Measurements from ENCODE around the gene PARVA. TPM values are rescaled to one million over a fixed set of nuclear protein-coding genes. Genes with fewer than 3 reads are reported as not detected.

Gene PARVA
- total RNA-seq, 1 donor from 2014 or later = 53.3 TPM

DNA sequence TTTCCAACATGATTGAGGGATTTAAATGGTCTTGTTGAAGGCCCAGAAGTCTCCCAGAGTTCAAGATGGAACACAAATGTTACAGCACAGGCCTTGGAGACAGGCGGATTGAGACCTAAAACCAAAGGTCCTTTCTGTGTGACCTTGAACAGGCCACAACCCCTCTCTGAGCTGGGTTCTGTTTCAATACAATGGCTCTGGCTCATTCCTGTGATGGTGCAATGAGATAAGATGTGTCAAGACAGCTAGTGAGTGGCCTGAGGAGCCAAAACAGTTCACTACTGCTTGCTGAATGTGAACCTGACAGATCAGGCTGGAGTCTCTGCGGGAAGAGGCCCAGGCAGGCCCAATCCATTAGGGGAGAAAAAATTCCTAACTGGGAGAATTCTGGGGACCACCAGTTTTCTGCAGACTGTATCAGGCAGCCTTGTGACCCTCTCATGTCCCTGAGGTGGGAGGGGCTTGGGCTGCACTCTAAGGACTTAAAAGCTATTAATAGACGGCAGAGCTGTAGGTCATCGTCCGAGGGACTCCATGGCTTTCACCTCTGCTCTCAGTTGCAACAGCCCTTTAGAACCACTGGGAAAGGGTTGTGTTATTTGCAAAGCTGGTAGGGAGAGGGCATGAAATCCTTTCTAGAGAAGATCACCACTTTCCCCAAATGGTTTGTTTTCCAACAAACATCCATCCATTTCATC lies 170.7 kb downstream of the PARVA start:
- Mint-ChIP-seq H3K36me3 (ENCODE audit: low read depth, unreplicated experiment) (no peaks in the 10 kb centered on the region), H3K4me1 (ENCODE audit: unreplicated experiment) (peaks cover 7% of the 10 kb centered on the region), H3K4me3 (ENCODE audit: unreplicated experiment) (no peak overlapping the region), H3K27ac (ENCODE audit: unreplicated experiment) (no peak overlapping the region), H3K27me3 (ENCODE audit: unreplicated experiment) (peaks cover 1% of the 10 kb centered on the region), H3K9me3 (ENCODE audit: unreplicated experiment) (no peaks in the 10 kb centered on the region)
- no peak for DNase-seq (ENCODE audit: low spot score)
- TF ChIP-seq, protein P1, sequence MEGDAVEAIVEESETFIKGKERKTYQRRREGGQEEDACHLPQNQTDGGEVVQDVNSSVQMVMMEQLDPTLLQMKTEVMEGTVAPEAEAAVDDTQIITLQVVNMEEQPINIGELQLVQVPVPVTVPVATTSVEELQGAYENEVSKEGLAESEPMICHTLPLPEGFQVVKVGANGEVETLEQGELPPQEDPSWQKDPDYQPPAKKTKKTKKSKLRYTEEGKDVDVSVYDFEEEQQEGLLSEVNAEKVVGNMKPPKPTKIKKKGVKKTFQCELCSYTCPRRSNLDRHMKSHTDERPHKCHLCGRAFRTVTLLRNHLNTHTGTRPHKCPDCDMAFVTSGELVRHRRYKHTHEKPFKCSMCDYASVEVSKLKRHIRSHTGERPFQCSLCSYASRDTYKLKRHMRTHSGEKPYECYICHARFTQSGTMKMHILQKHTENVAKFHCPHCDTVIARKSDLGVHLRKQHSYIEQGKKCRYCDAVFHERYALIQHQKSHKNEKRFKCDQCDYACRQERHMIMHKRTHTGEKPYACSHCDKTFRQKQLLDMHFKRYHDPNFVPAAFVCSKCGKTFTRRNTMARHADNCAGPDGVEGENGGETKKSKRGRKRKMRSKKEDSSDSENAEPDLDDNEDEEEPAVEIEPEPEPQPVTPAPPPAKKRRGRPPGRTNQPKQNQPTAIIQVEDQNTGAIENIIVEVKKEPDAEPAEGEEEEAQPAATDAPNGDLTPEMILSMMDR (IDR thresholded peaks at IDR 0.05; ENCODE audit: unreplicated experiment) = no peak

DNA sequence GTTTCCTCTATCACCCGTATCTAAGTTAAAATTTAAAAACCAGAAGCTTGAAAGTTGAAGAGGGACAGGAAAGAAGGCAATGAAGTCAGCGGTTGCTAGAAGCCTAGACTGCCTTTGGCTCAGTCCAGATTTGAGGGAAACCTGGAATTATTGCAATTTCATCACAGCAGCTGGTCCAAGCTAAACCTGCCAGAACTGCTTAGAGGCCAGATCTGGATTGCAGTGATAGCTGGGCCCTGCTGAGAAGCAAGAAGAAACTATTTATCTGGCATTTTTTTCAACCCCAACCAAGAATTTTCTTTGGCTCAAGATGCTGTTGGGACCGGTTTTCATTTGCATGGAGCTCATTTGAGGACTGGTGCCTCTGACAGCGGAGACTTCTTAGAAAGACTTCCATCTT lies 175.3 kb downstream of the PARVA start:
- H3K27me3 Mint-ChIP-seq (ENCODE audit: unreplicated experiment) = no peaks in the 10 kb centered on the region
- no peak overlapping the region for H3K4me3 Mint-ChIP-seq (ENCODE audit: unreplicated experiment)
- H3K36me3 Mint-ChIP-seq (ENCODE audit: low read depth, unreplicated experiment) = no peaks in the 10 kb centered on the region
- DNase-seq (ENCODE audit: low spot score) = no peak
- H3K9me3 Mint-ChIP-seq (ENCODE audit: unreplicated experiment) = no peaks in the 10 kb centered on the region
- no peak overlapping the region for H3K27ac Mint-ChIP-seq (ENCODE audit: unreplicated experiment)
- no peaks in the 10 kb centered on the region for H3K4me1 Mint-ChIP-seq (ENCODE audit: unreplicated experiment)
- TF ChIP-seq, protein P1 (IDR thresholded peaks at IDR 0.05; ENCODE audit: unreplicated experiment) = no peak

DNA sequence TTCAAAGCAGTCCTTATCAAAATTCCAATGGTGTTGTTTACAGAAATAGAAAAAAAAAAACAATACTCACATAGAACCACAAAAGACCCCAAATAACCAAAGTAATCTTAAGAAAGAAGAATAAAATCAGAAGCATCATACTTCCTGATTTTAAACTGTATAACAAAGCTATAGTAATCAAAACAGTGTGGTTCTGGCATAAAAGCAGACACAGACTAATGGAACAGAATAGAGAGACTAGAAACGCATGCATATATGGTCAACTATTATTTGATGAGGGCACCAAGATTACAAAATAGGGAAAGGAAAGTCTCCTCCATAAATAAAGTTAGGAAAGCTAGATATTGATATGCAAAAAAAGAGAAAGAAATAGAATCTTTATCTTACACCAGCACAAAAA lies 176.8 kb downstream of the PARVA start:
- TF ChIP-seq, protein P1 (IDR thresholded peaks at IDR 0.05; ENCODE audit: unreplicated experiment) = no peak
- no peak for DNase-seq (ENCODE audit: low spot score)
- no peaks in the 10 kb centered on the region for H3K4me1 Mint-ChIP-seq (ENCODE audit: unreplicated experiment)
- H3K9me3 Mint-ChIP-seq (ENCODE audit: unreplicated experiment) = no peaks in the 10 kb centered on the region
- H3K27ac Mint-ChIP-seq (ENCODE audit: unreplicated experiment) = no peak overlapping the region
- no peaks in the 10 kb centered on the region for H3K27me3 Mint-ChIP-seq (ENCODE audit: unreplicated experiment)
- no peaks in the 10 kb centered on the region for H3K36me3 Mint-ChIP-seq (ENCODE audit: low read depth, unreplicated experiment)
- no peak overlapping the region for H3K4me3 Mint-ChIP-seq (ENCODE audit: unreplicated experiment)

DNA sequence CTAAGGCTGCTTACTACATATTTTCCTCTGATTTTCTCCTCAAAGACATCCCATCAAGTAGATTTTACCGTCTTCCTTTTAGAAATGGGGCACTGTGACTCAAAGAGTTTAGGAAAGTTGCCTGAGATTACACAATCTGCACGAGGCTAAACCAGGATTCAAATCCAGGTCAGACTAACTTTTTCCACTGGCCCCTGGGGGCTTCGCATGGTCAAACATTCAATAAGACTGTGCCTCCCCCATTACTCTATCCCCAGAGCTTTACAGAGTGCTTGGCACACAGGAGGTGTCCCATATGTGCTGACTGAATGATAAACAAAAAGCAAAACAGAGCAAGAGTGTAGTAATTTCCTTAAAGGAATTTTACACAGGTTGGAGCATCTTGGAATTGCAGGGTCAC lies 178.8 kb downstream of the PARVA start:
- Mint-ChIP-seq H3K27me3 (ENCODE audit: unreplicated experiment) (no peaks in the 10 kb centered on the region), H3K36me3 (ENCODE audit: low read depth, unreplicated experiment) (no peaks in the 10 kb centered on the region), H3K9me3 (ENCODE audit: unreplicated experiment) (no peaks in the 10 kb centered on the region), H3K4me1 (ENCODE audit: unreplicated experiment) (no peaks in the 10 kb centered on the region), H3K27ac (ENCODE audit: unreplicated experiment) (no peak overlapping the region), H3K4me3 (ENCODE audit: unreplicated experiment) (no peak overlapping the region)
- TF ChIP-seq, protein P1 (IDR thresholded peaks at IDR 0.05; ENCODE audit: unreplicated experiment) = no peak
- no peak for DNase-seq (ENCODE audit: low spot score)

DNA sequence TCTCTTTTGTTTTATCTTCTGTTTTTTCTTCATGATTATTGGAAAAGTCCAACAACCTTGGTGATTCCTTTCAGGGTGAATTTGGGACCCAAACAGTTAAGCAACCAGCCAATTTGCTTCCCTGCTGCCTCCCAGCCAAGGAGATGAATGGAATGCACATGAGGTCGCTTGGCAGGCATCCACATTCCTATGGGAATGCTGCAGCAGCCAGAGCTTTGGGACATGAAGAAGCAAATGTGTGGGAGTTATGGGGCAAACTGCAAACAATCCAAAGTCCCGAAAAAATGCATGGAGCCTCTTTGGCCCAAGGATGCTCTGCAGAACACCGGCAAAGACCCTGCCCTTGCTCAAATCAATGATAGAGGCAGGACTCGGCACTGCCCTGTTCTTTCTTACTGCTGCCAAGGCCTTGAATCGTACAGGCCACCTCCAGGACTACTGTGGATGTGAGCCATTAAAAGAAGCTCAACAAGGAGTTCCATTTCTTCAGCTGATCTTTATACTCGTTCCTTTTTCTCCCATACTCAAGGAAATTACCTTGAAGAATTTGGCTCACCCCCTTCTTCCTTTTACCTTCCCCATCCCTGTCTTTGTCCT lies 179.5 kb downstream of the PARVA start:
- Mint-ChIP-seq H3K27ac (ENCODE audit: unreplicated experiment) (no peak overlapping the region), H3K4me3 (ENCODE audit: unreplicated experiment) (no peak overlapping the region), H3K4me1 (ENCODE audit: unreplicated experiment) (no peaks in the 10 kb centered on the region), H3K27me3 (ENCODE audit: unreplicated experiment) (no peaks in the 10 kb centered on the region), H3K9me3 (ENCODE audit: unreplicated experiment) (no peaks in the 10 kb centered on the region), H3K36me3 (ENCODE audit: low read depth, unreplicated experiment) (no peaks in the 10 kb centered on the region)
- no peak for DNase-seq (ENCODE audit: low spot score)
- TF ChIP-seq, protein P1 (IDR thresholded peaks at IDR 0.05; ENCODE audit: unreplicated experiment) = no peak

Measured in endothelial cell (in vitro differentiated cells).